CD14-positive monocyte (primary cell): ENCODE measurements around the gene PSMG4. TPM values are rescaled to one million over a fixed set of nuclear protein-coding genes. Genes with fewer than 3 reads are reported as not detected.
A peak's percentile ranks its signal among the peaks of the same experiment; 100 is the strongest.

Source experiments
- DNase-seq, 3 donors: peaks; one replicate each; pipeline ENCODE4 v3.0.0-alpha.2; 2011 to 2022
- H2AFZ ChIP-seq: 2 replicates; pipeline ENCODE4 v1.6.0; 2012; ENCODE audit warnings: mild to moderate bottlenecking, low read depth, low read length, inconsistent platforms; ENCODE audit not compliant: insufficient read depth, poor library complexity, severe bottlenecking
- H3K27ac ChIP-seq, 2 donors: 1 replicate in 1 of 2; 2 replicates in 1 of 2; pipeline ENCODE4 v1.5.1; 2012 to 2013; ENCODE audit warnings: low read length in 2 of 2, control low read depth in 1 of 2, inconsistent platforms in 1 of 2, low read depth in 1 of 2, mild to moderate bottlenecking in 1 of 2
- H3K27me3 ChIP-seq, 2 donors: one replicate each; pipeline versions ENCODE4 v1.6.0 to v1.6.1; 2011 to 2013; ENCODE audit warnings: low read length in 2 of 2; ENCODE audit not compliant: control insufficient read depth in 2 of 2, insufficient read depth in 2 of 2
- H3K36me3 ChIP-seq, 2 donors: replicated peaks in 1 of 2; 1 replicate in 1 of 2; 2 replicates in 1 of 2; pipeline versions ENCODE4 v1.5.1 to v1.6.1; 2012 to 2013; ENCODE audit warnings: low read length in 2 of 2, control low read depth in 1 of 2, inconsistent platforms in 1 of 2, mild to moderate bottlenecking in 1 of 2; ENCODE audit not compliant: insufficient read depth in 2 of 2, control insufficient read depth in 1 of 2
- H3K4me1 ChIP-seq, 2 donors: 1 replicate in 1 of 2; 2 replicates in 1 of 2; pipeline versions ENCODE4 v1.5.1 to v1.6.1; 2012 to 2013; ENCODE audit warnings: low read length in 2 of 2, control low read depth in 1 of 2, inconsistent platforms in 1 of 2, mild to moderate bottlenecking in 1 of 2, moderate library complexity in 1 of 2; ENCODE audit not compliant: insufficient read depth in 2 of 2, control insufficient read depth in 1 of 2
- H3K4me2 ChIP-seq: replicated peaks from 2 replicates; pipeline ENCODE3; 2012; ENCODE audit warnings: low read length, moderate library complexity, mild to moderate bottlenecking; ENCODE audit not compliant: poor library complexity, severe bottlenecking; ENCODE audit errors: extremely low read depth
- H3K4me3 ChIP-seq, 3 experiments: fragments of 200-600 bp in 1 of 3; sonication (generic) in 1 of 3; replicated peaks in 1 of 3; 1 replicate in 2 of 3; 2 replicates in 1 of 3; pipeline ENCODE4 v1.5.1; 2011 to 2013; ENCODE audit warnings: low read length in 3 of 3, mild to moderate bottlenecking in 3 of 3, control low read depth in 2 of 3, low read depth in 2 of 3, inconsistent platforms in 1 of 3, moderate library complexity in 1 of 3
- H3K79me2 ChIP-seq: 2 replicates; pipeline ENCODE4 v1.6.0; 2012; ENCODE audit warnings: mild to moderate bottlenecking, control low read depth, inconsistent platforms, low read length, moderate library complexity; ENCODE audit not compliant: insufficient read depth
- H3K9ac ChIP-seq: 2 replicates; pipeline ENCODE4 v1.6.0; 2017; ENCODE audit warnings: low read length, mild to moderate bottlenecking; ENCODE audit not compliant: insufficient read depth, poor library complexity, severe bottlenecking
- H3K9me3 ChIP-seq, 2 donors: replicated peaks in 1 of 2; 1 replicate in 1 of 2; 2 replicates in 1 of 2; pipeline versions ENCODE4 v1.5.1 to v1.6.1; 2012 to 2013; ENCODE audit warnings: low read length in 2 of 2, control low read depth in 1 of 2; ENCODE audit not compliant: control insufficient read depth in 1 of 2, insufficient read depth in 1 of 2
- H4K20me1 ChIP-seq: 2 replicates; pipeline ENCODE4 v1.6.0; 2012; ENCODE audit warnings: mild to moderate bottlenecking, low read length, control low read depth, moderate library complexity; ENCODE audit not compliant: insufficient read depth
- H3K27ac Mint-ChIP-seq, 7 donors: one replicate each; pipeline ENCODE4 v1.8.0; 2020; ENCODE audit warnings: mild to moderate bottlenecking in 7 of 7, mixed read lengths in 7 of 7, moderate library complexity in 6 of 7, inconsistent platforms in 2 of 7
- H3K27me3 Mint-ChIP-seq, 3 donors: one replicate each; pipeline ENCODE4 v1.8.0; 2021 to 2022; ENCODE audit warnings: low read depth in 3 of 3, mild to moderate bottlenecking in 3 of 3, mixed read lengths in 3 of 3, moderate library complexity in 3 of 3, inconsistent platforms in 1 of 3
- H3K36me3 Mint-ChIP-seq, 2 donors: one replicate each; pipeline ENCODE4 v1.8.0; 2020; ENCODE audit warnings: mixed read lengths in 2 of 2, inconsistent platforms in 1 of 2, mild to moderate bottlenecking in 1 of 2
- H3K4me1 Mint-ChIP-seq: one replicate; pipeline ENCODE4 v1.8.0; 2020; ENCODE audit warnings: mild to moderate bottlenecking, mixed read lengths
- H3K4me3 Mint-ChIP-seq, 2 donors: one replicate each; pipeline ENCODE4 v1.8.0; 2020; ENCODE audit warnings: mild to moderate bottlenecking in 2 of 2, mixed read lengths in 2 of 2, moderate library complexity in 1 of 2
- H3K9me3 Mint-ChIP-seq, 7 donors: one replicate each; pipeline ENCODE4 v1.8.0; 2020 to 2022; ENCODE audit warnings: mixed read lengths in 7 of 7, mild to moderate bottlenecking in 6 of 7, moderate library complexity in 6 of 7, inconsistent platforms in 2 of 7
- CTCF ChIP-seq: fragments of 200-600 bp; IDR thresholded peaks from one replicate; pipeline ENCODE4 v1.8.0; 2022; ENCODE audit warnings: antibody characterized with exemption, mild to moderate bottlenecking
- WGBS: methylation state at CpG from one replicate; pipeline ENCODE4 v1.1.5; 2013; ENCODE audit warnings: missing lambda C conversion rate; ENCODE audit not compliant: insufficient coverage; 5-methylcytosine and 5-hydroxymethylcytosine counted together
- intact Hi-C, 2 donors: fragments of 100-400 bp; cut with micrococcal nuclease; formaldehyde crosslinking; loops; one replicate each; pipeline versions ENCODE4 v1.15.0 to v1.15.1; 2023
- polyA plus RNA-seq, 3 donors: library from polyadenylated mRNA; depleted of rRNA in 1 of 3; unstranded in 2 of 3; stranded (reverse) in 1 of 3; fragments of 300-500 nt in 2 of 3; fragments of >200 nt in 1 of 3; fragmentation: Illumina TruSeq in 2 of 3; gene quantifications; 1 replicate in 2 of 3; 2 replicates in 1 of 3; pipeline ENCODE4 v1.2.3, GENCODE V29; 2012 to 2021

Gene PSMG4
- polyA plus RNA-seq, 3 donors = 23.6 to 31.1 (median 27.9) TPM

- Histone ChIP-seq H4K20me1 (no peaks in the 10 kb centered on the region), H3K27me3 (peaks cover 72 to 90% of the 10 kb centered on the region in 2 donors), H3K9ac (no peak overlapping the region), H3K9me3 (peaks cover 0 to 38% of the 10 kb centered on the region in 2 donors), H3K36me3 (no peaks in the 10 kb centered on the region), H3K27ac (no peak overlapping the region), H3K4me1 (peaks cover 27 to 44% of the 10 kb centered on the region in 2 donors), H3K79me2 (no peaks in the 10 kb centered on the region), H2AFZ (no peak overlapping the region), H3K4me2 (peak overlapping the region; percentile 30), H3K4me3 (peak overlapping the region in 1 of 3 experiments; percentile 38)
- Mint-ChIP-seq H3K27me3 (peaks cover 86 to 94% (median 89%) of the 10 kb centered on the region in 3 donors), H3K4me1 (peaks cover 36% of the 10 kb centered on the region), H3K36me3 (peaks cover 2 to 8% of the 10 kb centered on the region in 2 donors), H3K9me3 (peaks cover 0 to 27% (median 13%) of the 10 kb centered on the region in 7 donors), H3K4me3 (peak overlapping the region; percentile 66 to 89), H3K27ac (peak overlapping the region in 2 of 7 donors; percentile 50 to 65)
- intact Hi-C loops = no loop called here
- no peak for DNase-seq
- no peak for TF ChIP-seq CTCF
- 4% methylated on average over 45 of the region's 62 CpGs for WGBS
Measured at GRCh38 chr6:3228771-3229565, 29.8 kb upstream of the PSMG4 start.

- H2AFZ ChIP-seq = no peak overlapping the region
- Mint-ChIP-seq H3K9me3 (peaks cover 0 to 28% (median 13%) of the 10 kb centered on the region in 7 donors), H3K27me3 (peaks cover 87 to 96% (median 89%) of the 10 kb centered on the region in 3 donors), H3K27ac (no peak overlapping the region), H3K4me3 (peak overlapping the region; percentile 25 to 89), H3K4me1 (peaks cover 36% of the 10 kb centered on the region), H3K36me3 (peaks cover 2 to 8% of the 10 kb centered on the region in 2 donors)
- no peaks in the 10 kb centered on the region for H4K20me1 ChIP-seq
- TF ChIP-seq CTCF = no peak
- H3K79me2 ChIP-seq = no peaks in the 10 kb centered on the region
- H3K9ac ChIP-seq = no peak overlapping the region
- peaks cover 27 to 44% of the 10 kb centered on the region in 2 donors for H3K4me1 ChIP-seq
- 4% methylated on average over 13 of the region's 28 CpGs for WGBS
- peaks cover 77 to 90% of the 10 kb centered on the region in 2 donors for H3K27me3 ChIP-seq
- no peak overlapping the region for H3K27ac ChIP-seq
- peaks cover 0 to 38% of the 10 kb centered on the region in 2 donors for H3K9me3 ChIP-seq
- intact Hi-C loops = no loop called here
- no peak overlapping the region for H3K4me2 ChIP-seq
- no peaks in the 10 kb centered on the region for H3K36me3 ChIP-seq
- peak overlapping the region in 1 of 3 experiments; percentile 38 for H3K4me3 ChIP-seq
- DNase-seq = no peak
Measured at GRCh38 chr6:3229566-3230178, 29.1 kb upstream of the PSMG4 start.
